ENCODE measurements around the gene LRP1.

The LRP1 gene

DNA sequence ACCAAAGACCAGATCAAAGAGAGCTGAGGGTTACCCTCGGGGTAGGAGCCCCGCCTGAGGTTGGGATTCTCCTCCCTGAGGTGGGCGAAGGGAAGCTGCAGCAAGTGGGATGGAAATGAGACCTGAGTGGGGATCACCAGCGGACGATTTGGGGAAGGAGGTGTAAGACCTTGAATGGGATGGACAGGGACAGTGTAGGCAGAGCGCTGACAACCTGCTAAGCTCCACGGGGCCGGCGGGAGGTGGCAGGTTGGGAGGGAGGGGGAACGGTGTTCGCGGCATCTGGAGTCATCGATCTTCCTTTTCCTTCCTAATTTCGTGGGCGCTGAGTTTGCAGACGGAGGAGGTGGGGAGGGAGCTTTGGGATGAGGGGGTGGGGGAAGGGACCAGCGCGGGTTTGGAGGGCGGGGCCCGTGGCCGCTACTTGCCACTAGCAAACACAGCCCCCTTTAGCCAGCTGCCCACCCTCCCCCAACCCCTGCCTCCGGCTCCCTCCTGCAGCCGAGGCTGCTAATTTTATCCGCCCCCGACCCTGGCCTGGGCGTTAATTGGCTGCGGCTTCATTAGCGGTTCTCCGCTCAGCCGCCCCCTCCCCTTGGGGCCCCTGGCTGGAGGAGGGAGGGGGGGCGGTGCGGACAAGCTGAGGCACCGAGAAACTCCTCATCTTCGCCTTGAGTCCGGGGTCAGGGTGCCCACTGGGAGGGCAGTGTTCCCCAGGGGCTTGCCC is 98.5 kb downstream of the LRP1 start:
- peaks cover 40% of the 10 kb centered on the region for H3F3A ChIP-seq (ENCODE audit: control insufficient read depth, insufficient read depth)
- H3K4me1 ChIP-seq (ENCODE audit: control insufficient read depth, low read length) = peaks cover 90% of the 10 kb centered on the region
- H3K79me2 ChIP-seq (ENCODE audit: control insufficient read depth, low read length) = peaks cover 56% of the 10 kb centered on the region
- H4K20me1 ChIP-seq (ENCODE audit: control insufficient read depth, insufficient read depth, low read depth, low read length) = peaks cover 15% of the 10 kb centered on the region; the same call in 1 of the 2 replicates
- peak overlapping the region; percentile 91 for H3K4me2 ChIP-seq (ENCODE audit: low read length)
- H3K27ac ChIP-seq (ENCODE audit: low read depth, low read length) = peak overlapping the region; percentile 95
- TF ChIP-seq EZH2phosphoT487 (IDR thresholded peaks at IDR 0.05; ENCODE audit: borderline replicate concordance, low read length) = no peak
- TF ChIP-seq, protein P1, sequence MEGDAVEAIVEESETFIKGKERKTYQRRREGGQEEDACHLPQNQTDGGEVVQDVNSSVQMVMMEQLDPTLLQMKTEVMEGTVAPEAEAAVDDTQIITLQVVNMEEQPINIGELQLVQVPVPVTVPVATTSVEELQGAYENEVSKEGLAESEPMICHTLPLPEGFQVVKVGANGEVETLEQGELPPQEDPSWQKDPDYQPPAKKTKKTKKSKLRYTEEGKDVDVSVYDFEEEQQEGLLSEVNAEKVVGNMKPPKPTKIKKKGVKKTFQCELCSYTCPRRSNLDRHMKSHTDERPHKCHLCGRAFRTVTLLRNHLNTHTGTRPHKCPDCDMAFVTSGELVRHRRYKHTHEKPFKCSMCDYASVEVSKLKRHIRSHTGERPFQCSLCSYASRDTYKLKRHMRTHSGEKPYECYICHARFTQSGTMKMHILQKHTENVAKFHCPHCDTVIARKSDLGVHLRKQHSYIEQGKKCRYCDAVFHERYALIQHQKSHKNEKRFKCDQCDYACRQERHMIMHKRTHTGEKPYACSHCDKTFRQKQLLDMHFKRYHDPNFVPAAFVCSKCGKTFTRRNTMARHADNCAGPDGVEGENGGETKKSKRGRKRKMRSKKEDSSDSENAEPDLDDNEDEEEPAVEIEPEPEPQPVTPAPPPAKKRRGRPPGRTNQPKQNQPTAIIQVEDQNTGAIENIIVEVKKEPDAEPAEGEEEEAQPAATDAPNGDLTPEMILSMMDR (IDR thresholded peaks at IDR 0.05; ENCODE audit: low read depth, low read length, poor library complexity, severe bottlenecking) = no peak
- no peaks in the 10 kb centered on the region for H3K27me3 ChIP-seq (ENCODE audit: control insufficient read depth, low read length)
- peaks cover 35% of the 10 kb centered on the region for H3K36me3 ChIP-seq (ENCODE audit: control insufficient read depth, low read length)
- peak overlapping the region; percentile 76 for H3K4me3 ChIP-seq (ENCODE audit: low read length)
- no peaks in the 10 kb centered on the region for H3K9me3 ChIP-seq (ENCODE audit: control insufficient read depth, insufficient read depth, low read length)
- no peaks in the 10 kb centered on the region for H3K9me2 ChIP-seq (replicated peaks; ENCODE audit: control insufficient read depth, low read length)

DNA sequence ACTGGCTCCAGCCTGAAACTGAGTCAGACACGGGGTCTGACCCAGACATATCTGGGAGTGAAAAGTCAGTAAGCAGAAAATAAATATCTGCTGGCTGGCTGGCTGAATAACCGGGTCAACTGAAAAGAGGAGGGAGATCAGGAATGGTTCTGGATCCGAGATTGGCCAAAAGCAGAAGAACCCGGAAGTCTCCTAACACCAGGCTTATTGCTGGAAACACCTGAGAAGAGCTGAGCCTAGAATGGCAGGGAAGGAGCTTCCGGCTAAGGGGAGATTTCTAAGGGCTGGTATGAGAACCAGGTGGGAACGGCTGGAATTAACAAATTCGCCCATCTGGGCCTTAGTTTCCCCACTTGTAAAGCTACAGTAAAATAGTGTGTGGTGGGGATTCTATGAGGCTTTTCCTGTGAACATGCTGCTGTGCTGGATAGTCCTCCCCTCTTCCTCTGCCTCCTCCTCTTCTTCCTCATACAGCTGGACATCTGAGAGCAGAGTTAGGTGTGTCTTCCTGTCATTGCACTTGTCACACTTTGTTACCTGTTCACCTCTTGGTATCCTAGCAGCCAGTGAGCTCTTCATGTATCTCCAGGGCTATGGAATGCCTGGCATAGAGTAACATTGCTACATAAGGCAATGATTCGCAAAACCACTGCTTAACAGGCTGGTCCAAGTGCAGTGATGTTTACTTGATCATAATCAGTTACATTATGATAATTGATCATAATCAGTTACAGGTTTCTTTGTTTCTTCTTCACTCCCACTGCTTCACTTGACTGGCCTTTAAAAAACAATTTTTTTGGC is 99.2 kb downstream of the LRP1 start:
- Histone ChIP-seq H3K79me2 (ENCODE audit: control insufficient read depth, low read length) (peaks cover 57% of the 10 kb centered on the region), H3K9me2 (replicated peaks; ENCODE audit: control insufficient read depth, low read length) (no peaks in the 10 kb centered on the region), H3K4me2 (ENCODE audit: low read length) (peak overlapping the region; percentile 91), H4K20me1 (ENCODE audit: control insufficient read depth, insufficient read depth, low read depth, low read length) (peaks cover 16% of the 10 kb centered on the region; the same call in 1 of the 2 replicates), H3K4me3 (ENCODE audit: low read length) (peak overlapping the region; percentile 76), H3K36me3 (ENCODE audit: control insufficient read depth, low read length) (peaks cover 43% of the 10 kb centered on the region), H3K27ac (ENCODE audit: low read depth, low read length) (peak overlapping the region; percentile 95), H3K27me3 (ENCODE audit: control insufficient read depth, low read length) (no peaks in the 10 kb centered on the region), H3F3A (ENCODE audit: control insufficient read depth, insufficient read depth) (peaks cover 39% of the 10 kb centered on the region), H3K4me1 (ENCODE audit: control insufficient read depth, low read length) (peaks cover 90% of the 10 kb centered on the region), H3K9me3 (ENCODE audit: control insufficient read depth, insufficient read depth, low read length) (no peaks in the 10 kb centered on the region)
- TF ChIP-seq, protein P1 (IDR thresholded peaks at IDR 0.05; ENCODE audit: low read depth, low read length, poor library complexity, severe bottlenecking) = no peak
- no peak for TF ChIP-seq EZH2phosphoT487 (IDR thresholded peaks at IDR 0.05; ENCODE audit: borderline replicate concordance, low read length)

DNA sequence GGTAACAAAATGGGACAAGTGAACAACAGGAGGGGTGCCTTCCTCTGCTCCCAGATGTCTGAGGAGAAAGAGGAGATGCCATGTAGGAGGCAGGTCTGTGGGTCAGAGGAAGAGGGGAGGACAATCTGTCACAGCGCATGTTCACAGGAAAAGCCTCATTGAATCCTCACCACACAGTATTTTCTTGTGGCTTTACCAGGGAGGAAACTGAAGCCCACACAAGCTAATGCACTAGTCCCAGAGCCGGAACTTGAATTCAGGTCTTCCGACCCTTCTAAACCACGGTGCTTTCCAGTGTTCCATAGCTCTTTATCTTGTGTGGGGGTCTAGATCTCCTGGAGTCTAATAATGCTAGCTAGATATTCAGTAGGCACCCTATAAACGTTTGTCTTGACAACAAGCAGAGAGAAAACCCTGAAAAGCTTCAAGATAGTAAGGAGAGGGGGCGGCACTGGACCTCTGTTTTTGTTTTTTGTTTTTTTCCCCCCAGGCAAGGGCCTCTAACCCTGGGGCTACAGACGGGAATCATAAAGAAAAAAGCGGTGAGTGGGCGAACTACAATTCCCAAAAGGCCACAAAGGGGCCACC is 100.9 kb downstream of the LRP1 start:
- TF ChIP-seq EZH2phosphoT487 (IDR thresholded peaks at IDR 0.05; ENCODE audit: borderline replicate concordance, low read length) = no peak
- TF ChIP-seq, protein P1 (IDR thresholded peaks at IDR 0.05; ENCODE audit: low read depth, low read length, poor library complexity, severe bottlenecking) = no peak
- Histone ChIP-seq H3K79me2 (ENCODE audit: control insufficient read depth, low read length) (peaks cover 46% of the 10 kb centered on the region), H3K9me3 (ENCODE audit: control insufficient read depth, insufficient read depth, low read length) (no peaks in the 10 kb centered on the region), H3K9me2 (replicated peaks; ENCODE audit: control insufficient read depth, low read length) (no peaks in the 10 kb centered on the region), H4K20me1 (ENCODE audit: control insufficient read depth, insufficient read depth, low read depth, low read length) (peaks cover 20% of the 10 kb centered on the region; the same call in 1 of the 2 replicates), H3K4me3 (ENCODE audit: low read length) (peak overlapping the region; percentile 91), H3K4me1 (ENCODE audit: control insufficient read depth, low read length) (peaks cover 90% of the 10 kb centered on the region), H3K36me3 (ENCODE audit: control insufficient read depth, low read length) (peaks cover 52% of the 10 kb centered on the region), H3K27ac (ENCODE audit: low read depth, low read length) (peak overlapping the region; percentile 95), H3K4me2 (ENCODE audit: low read length) (peak overlapping the region; percentile 98), H3F3A (ENCODE audit: control insufficient read depth, insufficient read depth) (peaks cover 46% of the 10 kb centered on the region), H3K27me3 (ENCODE audit: control insufficient read depth, low read length) (no peaks in the 10 kb centered on the region)

Data from DOHH2 (cell line).